Neural progenitor cell (in vitro differentiated cells): ENCODE data around the gene DDX31. TPM values are rescaled to one million over a fixed set of nuclear protein-coding genes. Genes with fewer than 3 reads are reported as not detected.

Experiments
- DNase-seq: peaks from one replicate; pipeline ENCODE4 v3.0.0-alpha.2; 2016; ENCODE audit warnings: low spot score
- H2AFZ ChIP-seq: fragments of 200-600 bp; sonication (generic); replicated peaks from 2 replicates; pipeline ENCODE4 v1.6.1; 2016; ENCODE audit warnings: antibody characterized with exemption
- H3F3A ChIP-seq: fragments of 200-600 bp; sonication (generic); 2 replicates; pipeline ENCODE4 v1.6.1; 2016; ENCODE audit warnings: antibody characterized with exemption, low read depth
- H3K27ac ChIP-seq: fragments of 200-600 bp; sonication (generic); 2 replicates; pipeline ENCODE4 v1.5.1; 2016; ENCODE audit warnings: mild to moderate bottlenecking
- H3K27me3 ChIP-seq: fragments of 200-600 bp; sonication (generic); 2 replicates; pipeline ENCODE4 v1.6.1; 2016; ENCODE audit warnings: mild to moderate bottlenecking, moderate library complexity
- H3K36me3 ChIP-seq: fragments of 200-600 bp; sonication (generic); 2 replicates; pipeline ENCODE4 v1.5.1; 2016
- H3K4me1 ChIP-seq: fragments of 200-600 bp; sonication (generic); 2 replicates; pipeline ENCODE4 v1.6.1; 2016; ENCODE audit warnings: mixed run types
- H3K4me2 ChIP-seq: fragments of 200-600 bp; sonication (generic); 2 replicates; pipeline ENCODE4 v1.6.1; 2016
- H3K4me3 ChIP-seq: fragments of 200-600 bp; sonication (generic); 2 replicates; pipeline ENCODE4 v1.5.1; 2016
- H3K79me2 ChIP-seq: fragments of 200-600 bp; sonication (generic); 2 replicates; pipeline ENCODE4 v1.6.1; 2016; ENCODE audit warnings: low read depth
- H3K9ac ChIP-seq: fragments of 200-600 bp; sonication (generic); 2 replicates; pipeline ENCODE4 v1.6.1; 2016
- H3K9me3 ChIP-seq: fragments of 200-600 bp; sonication (generic); 2 replicates; pipeline ENCODE4 v1.5.1; 2016; ENCODE audit warnings: low read depth
- H4K20me1 ChIP-seq: fragments of 200-600 bp; sonication (generic); 2 replicates; pipeline ENCODE4 v1.6.1; 2016; ENCODE audit warnings: low read depth
- H3K27ac Mint-ChIP-seq: 3 replicates; pipeline ENCODE4 v1.8.0; 2021; ENCODE audit warnings: mixed read lengths
- H3K27me3 Mint-ChIP-seq: 2 replicates; pipeline ENCODE4 v1.8.0; 2022; ENCODE audit warnings: low read depth, mild to moderate bottlenecking, inconsistent platforms, moderate library complexity, mixed read lengths; ENCODE audit not compliant: insufficient read depth
- H3K36me3 Mint-ChIP-seq: 3 replicates; pipeline ENCODE4 v1.8.0; 2021; ENCODE audit warnings: mixed read lengths
- H3K4me1 Mint-ChIP-seq: 3 replicates; pipeline ENCODE4 v1.8.0; 2021; ENCODE audit warnings: mixed read lengths
- H3K4me3 Mint-ChIP-seq: 3 replicates; pipeline ENCODE4 v1.8.0; 2021; ENCODE audit warnings: mild to moderate bottlenecking, moderate library complexity, mixed read lengths
- H3K9me3 Mint-ChIP-seq: 3 replicates; pipeline ENCODE4 v1.8.0; 2020; ENCODE audit warnings: mixed read lengths
- CTCF ChIP-seq: fragments of 200-600 bp; sonication (generic); IDR thresholded peaks from 2 replicates; pipeline ENCODE4 v1.5.1; 2017; ENCODE audit warnings: antibody characterized with exemption, mild to moderate bottlenecking
- EZH2 ChIP-seq: fragments of 200-600 bp; sonication (generic); IDR thresholded peaks from 2 replicates; pipeline ENCODE4 v1.6.1; 2017; ENCODE audit warnings: antibody characterized with exemption, mild to moderate bottlenecking, moderate library complexity
- EZH2phosphoT487 ChIP-seq: fragments of 200-600 bp; sonication (generic); IDR thresholded peaks from 2 replicates; pipeline ENCODE4 v1.6.1; 2017; ENCODE audit warnings: antibody characterized with exemption
- total RNA-seq: library from RNA; depleted of rRNA; stranded (reverse); fragments of >200 nt; gene quantifications from 2 replicates; pipeline ENCODE4 v1.2.3, GENCODE V29; 2015; ENCODE audit warnings: low replicate concordance

DDX31 gene
- total RNA-seq, 1 donor from 2014 or later, result 25.7 TPM

GRCh38 chr9:132690696-132691095 lies 20.9 kb upstream of the DDX31 start:
- peaks cover 50% of the 10 kb centered on the region for H3K36me3 Mint-ChIP-seq
- Histone ChIP-seq H3K79me2 (peaks cover 3% of the 10 kb centered on the region), H3K36me3 (peaks cover 9% of the 10 kb centered on the region), H4K20me1 (peaks cover 21% of the 10 kb centered on the region), H3K4me3 (no peak overlapping the region), H2AFZ (no peak overlapping the region), H3F3A (peaks cover 6% of the 10 kb centered on the region), H3K9ac (no peak overlapping the region), H3K4me2 (no peak overlapping the region), H3K9me3 (no peaks in the 10 kb centered on the region), H3K4me1 (no peaks in the 10 kb centered on the region), H3K27me3 (no peaks in the 10 kb centered on the region), H3K27ac (no peak overlapping the region)
- peaks cover 3% of the 10 kb centered on the region for H3K27me3 Mint-ChIP-seq
- H3K27ac Mint-ChIP-seq, result no peak overlapping the region
- no peak for DNase-seq
- no peak overlapping the region for H3K4me3 Mint-ChIP-seq
- no peaks in the 10 kb centered on the region for H3K4me1 Mint-ChIP-seq
- TF ChIP-seq EZH2phosphoT487, result no peak
- TF ChIP-seq CTCF, result no peak
- TF ChIP-seq EZH2, result no peak
- peaks cover 9% of the 10 kb centered on the region for H3K9me3 Mint-ChIP-seq

GRCh38 chr9:132683873-132684272 lies 14.1 kb upstream of the DDX31 start:
- Histone ChIP-seq H3K79me2 (peaks cover 54% of the 10 kb centered on the region), H3K9ac (no peak overlapping the region), H3K4me3 (no peak overlapping the region), H3K4me1 (no peaks in the 10 kb centered on the region), H3K36me3 (peaks cover 19% of the 10 kb centered on the region), H3K27ac (no peak overlapping the region), H3K9me3 (no peaks in the 10 kb centered on the region), H2AFZ (no peak overlapping the region), H3K27me3 (no peaks in the 10 kb centered on the region), H3F3A (no peaks in the 10 kb centered on the region), H3K4me2 (no peak overlapping the region), H4K20me1 (peaks cover 79% of the 10 kb centered on the region)
- no peaks in the 10 kb centered on the region for H3K27me3 Mint-ChIP-seq
- H3K9me3 Mint-ChIP-seq, result no peaks in the 10 kb centered on the region
- no peak overlapping the region for H3K4me3 Mint-ChIP-seq
- no peak for TF ChIP-seq EZH2
- DNase-seq, result no peak
- H3K4me1 Mint-ChIP-seq, result no peaks in the 10 kb centered on the region
- H3K27ac Mint-ChIP-seq, result no peak overlapping the region
- H3K36me3 Mint-ChIP-seq, result peaks cover 55% of the 10 kb centered on the region

GRCh38 chr9:132681561-132681960 lies 11.8 kb upstream of the DDX31 start:
- Histone ChIP-seq H3K4me1 (no peaks in the 10 kb centered on the region), H4K20me1 (peaks cover 88% of the 10 kb centered on the region), H3K36me3 (peaks cover 11% of the 10 kb centered on the region), H2AFZ (no peak overlapping the region), H3K9ac (no peak overlapping the region), H3K9me3 (no peaks in the 10 kb centered on the region), H3K4me3 (no peak overlapping the region), H3K79me2 (peaks cover 77% of the 10 kb centered on the region), H3K27ac (no peak overlapping the region), H3K4me2 (no peak overlapping the region), H3K27me3 (no peaks in the 10 kb centered on the region), H3F3A (no peaks in the 10 kb centered on the region)
- Mint-ChIP-seq H3K4me3 (no peak overlapping the region), H3K9me3 (no peaks in the 10 kb centered on the region), H3K36me3 (peaks cover 54% of the 10 kb centered on the region), H3K4me1 (no peaks in the 10 kb centered on the region), H3K27me3 (no peaks in the 10 kb centered on the region), H3K27ac (no peak overlapping the region)
- TF ChIP-seq EZH2phosphoT487, result no peak
- TF ChIP-seq CTCF, result no peak
- TF ChIP-seq EZH2, result no peak
- DNase-seq, result no peak

GRCh38 chr9:132679946-132680625 lies 10.3 kb upstream of the DDX31 start:
- Mint-ChIP-seq H3K9me3 (no peaks in the 10 kb centered on the region), H3K4me1 (no peaks in the 10 kb centered on the region), H3K27ac (no peak overlapping the region), H3K36me3 (peaks cover 49% of the 10 kb centered on the region), H3K27me3 (no peaks in the 10 kb centered on the region), H3K4me3 (no peak overlapping the region)
- Histone ChIP-seq H3K79me2 (peaks cover 90% of the 10 kb centered on the region), H3K9me3 (no peaks in the 10 kb centered on the region), H3K4me2 (no peak overlapping the region), H3K27ac (no peak overlapping the region), H3K4me3 (no peak overlapping the region), H3K4me1 (no peaks in the 10 kb centered on the region), H3K9ac (no peak overlapping the region), H4K20me1 (peaks cover 94% of the 10 kb centered on the region), H3K27me3 (no peaks in the 10 kb centered on the region), H2AFZ (no peak overlapping the region), H3K36me3 (peaks cover 7% of the 10 kb centered on the region), H3F3A (no peaks in the 10 kb centered on the region)
- DNase-seq, result no peak
- TF ChIP-seq EZH2phosphoT487 (no peak), EZH2 (no peak), CTCF (no peak)
